ENCODE data around the gene GRK5. TPM values are rescaled to one million over a fixed set of nuclear protein-coding genes. Genes with fewer than 3 reads are reported as not detected.

The GRK5 gene
- total RNA-seq, 1 donor from 2014 or later: 4.3 TPM

DNA sequence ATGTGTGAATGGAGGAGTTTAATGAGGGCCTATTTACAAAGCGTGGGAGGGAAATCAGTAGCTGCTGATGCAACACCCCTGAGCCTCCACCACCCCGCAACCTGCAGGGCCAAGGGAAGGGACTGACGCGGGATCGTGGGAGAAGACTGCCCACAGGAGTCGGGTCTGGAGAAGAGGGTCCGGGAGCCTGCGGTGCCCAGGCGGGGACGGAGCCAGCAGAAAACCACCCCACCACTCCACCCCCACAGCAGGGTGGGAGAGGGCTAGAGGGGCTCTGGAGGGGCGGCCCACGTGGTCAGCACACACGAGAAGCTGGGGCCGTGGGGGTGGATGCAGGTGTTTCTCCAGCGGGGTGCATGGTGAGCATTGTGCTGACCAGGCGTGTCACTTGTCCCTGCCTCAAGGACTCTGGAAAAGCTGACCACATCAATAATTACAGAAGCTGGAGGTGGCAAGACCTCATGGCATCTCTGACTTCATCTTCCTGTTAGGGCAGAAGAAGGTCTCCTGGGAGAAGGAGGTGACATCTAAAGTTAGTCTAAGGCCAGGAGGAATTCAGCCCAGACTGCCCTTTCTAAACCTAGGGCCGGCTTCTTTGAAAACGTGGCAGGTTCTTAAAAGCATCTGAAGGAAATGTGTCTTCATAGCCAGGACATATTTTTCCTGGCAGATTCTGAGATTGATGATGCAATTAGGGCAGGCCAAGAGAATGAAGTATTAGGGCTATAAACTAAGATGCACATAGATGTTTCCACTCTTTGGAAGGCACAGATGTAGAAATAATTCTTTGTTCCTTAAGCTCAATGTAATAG is 184.3 kb downstream of the GRK5 start:
- no peak overlapping the region for H2AFZ ChIP-seq (replicated peaks)
- H3K27me3 ChIP-seq: no peaks in the 10 kb centered on the region
- no peaks in the 10 kb centered on the region for H3K9me3 ChIP-seq (ENCODE audit: low read depth)
- no peak for DNase-seq (ENCODE audit: low spot score)
- H3K27ac ChIP-seq: no peak overlapping the region
- H3F3A ChIP-seq (ENCODE audit: low read depth): peaks cover 7% of the 10 kb centered on the region
- H3K27ac Mint-ChIP-seq: no peak overlapping the region
- peak overlapping the region; percentile 18 for H3K4me3 Mint-ChIP-seq
- H3K9me3 Mint-ChIP-seq: no peaks in the 10 kb centered on the region
- no peaks in the 10 kb centered on the region for H4K20me1 ChIP-seq (ENCODE audit: low read depth)
- no peaks in the 10 kb centered on the region for H3K79me2 ChIP-seq (ENCODE audit: low read depth)
- TF ChIP-seq, protein P1, sequence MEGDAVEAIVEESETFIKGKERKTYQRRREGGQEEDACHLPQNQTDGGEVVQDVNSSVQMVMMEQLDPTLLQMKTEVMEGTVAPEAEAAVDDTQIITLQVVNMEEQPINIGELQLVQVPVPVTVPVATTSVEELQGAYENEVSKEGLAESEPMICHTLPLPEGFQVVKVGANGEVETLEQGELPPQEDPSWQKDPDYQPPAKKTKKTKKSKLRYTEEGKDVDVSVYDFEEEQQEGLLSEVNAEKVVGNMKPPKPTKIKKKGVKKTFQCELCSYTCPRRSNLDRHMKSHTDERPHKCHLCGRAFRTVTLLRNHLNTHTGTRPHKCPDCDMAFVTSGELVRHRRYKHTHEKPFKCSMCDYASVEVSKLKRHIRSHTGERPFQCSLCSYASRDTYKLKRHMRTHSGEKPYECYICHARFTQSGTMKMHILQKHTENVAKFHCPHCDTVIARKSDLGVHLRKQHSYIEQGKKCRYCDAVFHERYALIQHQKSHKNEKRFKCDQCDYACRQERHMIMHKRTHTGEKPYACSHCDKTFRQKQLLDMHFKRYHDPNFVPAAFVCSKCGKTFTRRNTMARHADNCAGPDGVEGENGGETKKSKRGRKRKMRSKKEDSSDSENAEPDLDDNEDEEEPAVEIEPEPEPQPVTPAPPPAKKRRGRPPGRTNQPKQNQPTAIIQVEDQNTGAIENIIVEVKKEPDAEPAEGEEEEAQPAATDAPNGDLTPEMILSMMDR (IDR thresholded peaks at IDR 0.05): no peak
- TF ChIP-seq EZH2phosphoT487 (IDR thresholded peaks at IDR 0.05) (no peak), EZH2 (IDR thresholded peaks at IDR 0.05) (no peak)
- no peaks in the 10 kb centered on the region for H3K27me3 Mint-ChIP-seq (ENCODE audit: insufficient read depth, low read depth)
- H3K4me1 Mint-ChIP-seq: peaks cover 5% of the 10 kb centered on the region
- no peaks in the 10 kb centered on the region for H3K36me3 Mint-ChIP-seq
- H3K4me1 ChIP-seq: peaks cover 10% of the 10 kb centered on the region
- H3K9ac ChIP-seq: no peak overlapping the region
- H3K36me3 ChIP-seq: no peaks in the 10 kb centered on the region
- H3K4me2 ChIP-seq: no peak overlapping the region
- no peak overlapping the region for H3K4me3 ChIP-seq

DNA sequence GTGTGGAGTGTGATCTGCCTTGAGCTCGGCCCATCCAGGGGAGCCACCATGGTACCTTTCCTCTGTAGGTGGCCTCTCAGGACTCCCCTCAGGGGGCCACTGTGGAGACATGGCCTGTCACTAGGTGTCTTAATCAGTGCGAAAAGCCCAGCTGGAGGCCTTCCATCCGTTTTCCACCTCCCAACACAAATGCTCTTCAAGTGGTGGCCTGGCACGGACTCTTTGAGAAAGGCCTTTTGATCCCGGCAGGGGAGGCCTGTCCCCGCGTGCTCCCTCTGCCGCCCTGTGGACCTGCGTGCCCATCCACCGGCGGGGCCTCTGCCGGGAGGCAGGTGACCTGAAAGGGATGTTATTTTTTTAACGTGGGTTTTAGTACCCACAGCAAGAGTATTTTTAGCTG is 185.6 kb downstream of the GRK5 start:
- Histone ChIP-seq H3K4me3 (no peak overlapping the region), H3K4me1 (peaks cover 10% of the 10 kb centered on the region), H3K27me3 (no peaks in the 10 kb centered on the region), H3K9me3 (ENCODE audit: low read depth) (no peaks in the 10 kb centered on the region), H3K4me2 (no peak overlapping the region), H4K20me1 (ENCODE audit: low read depth) (no peaks in the 10 kb centered on the region), H2AFZ (replicated peaks) (no peak overlapping the region), H3K9ac (no peak overlapping the region), H3K27ac (no peak overlapping the region), H3K36me3 (no peaks in the 10 kb centered on the region), H3K79me2 (ENCODE audit: low read depth) (no peaks in the 10 kb centered on the region), H3F3A (ENCODE audit: low read depth) (peaks cover 7% of the 10 kb centered on the region)
- H3K4me1 Mint-ChIP-seq: peaks cover 5% of the 10 kb centered on the region
- peaks cover 2% of the 10 kb centered on the region for H3K36me3 Mint-ChIP-seq
- TF ChIP-seq, protein P1 (IDR thresholded peaks at IDR 0.05): no peak
- no peak for TF ChIP-seq EZH2 (IDR thresholded peaks at IDR 0.05)
- no peak for TF ChIP-seq EZH2phosphoT487 (IDR thresholded peaks at IDR 0.05)
- no peak overlapping the region for H3K4me3 Mint-ChIP-seq
- no peak for DNase-seq (ENCODE audit: low spot score)
- no peak overlapping the region for H3K27ac Mint-ChIP-seq
- H3K27me3 Mint-ChIP-seq (ENCODE audit: insufficient read depth, low read depth): peaks cover 4% of the 10 kb centered on the region
- no peaks in the 10 kb centered on the region for H3K9me3 Mint-ChIP-seq

DNA sequence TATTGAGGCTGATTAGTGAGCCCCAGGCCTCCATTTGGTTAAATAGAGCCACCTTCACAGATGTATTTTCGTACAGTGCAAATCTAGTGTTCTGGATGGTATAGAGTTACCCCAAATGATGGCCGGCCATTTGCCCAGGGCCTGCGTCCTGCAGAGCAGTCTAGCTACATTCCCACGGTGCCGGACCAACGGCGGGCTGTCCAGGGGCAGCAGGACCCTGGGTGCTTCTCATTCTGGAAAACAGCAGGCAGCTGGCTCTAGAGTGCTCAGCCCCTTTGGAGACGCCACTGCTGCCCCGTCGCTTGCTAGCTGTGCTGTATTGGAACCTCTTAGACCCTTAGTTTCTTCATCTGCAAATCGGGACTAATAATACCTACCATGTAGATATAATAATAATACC is 186.1 kb downstream of the GRK5 start:
- H3K79me2 ChIP-seq (ENCODE audit: low read depth): no peaks in the 10 kb centered on the region
- Mint-ChIP-seq H3K4me1 (peaks cover 5% of the 10 kb centered on the region), H3K27ac (peak overlapping the region; percentile 1), H3K27me3 (ENCODE audit: insufficient read depth, low read depth) (peaks cover 4% of the 10 kb centered on the region), H3K4me3 (no peak overlapping the region), H3K36me3 (peaks cover 2% of the 10 kb centered on the region), H3K9me3 (no peaks in the 10 kb centered on the region)
- no peak for DNase-seq (ENCODE audit: low spot score)
- no peak overlapping the region for H2AFZ ChIP-seq (replicated peaks)
- TF ChIP-seq EZH2 (IDR thresholded peaks at IDR 0.05) (no peak), EZH2phosphoT487 (IDR thresholded peaks at IDR 0.05) (no peak)
- TF ChIP-seq, protein P1 (IDR thresholded peaks at IDR 0.05): no peak
- peaks cover 7% of the 10 kb centered on the region for H3F3A ChIP-seq (ENCODE audit: low read depth)
- no peaks in the 10 kb centered on the region for H4K20me1 ChIP-seq (ENCODE audit: low read depth)
- H3K4me3 ChIP-seq: no peak overlapping the region
- H3K4me2 ChIP-seq: no peak overlapping the region
- H3K27me3 ChIP-seq: no peaks in the 10 kb centered on the region
- H3K36me3 ChIP-seq: no peaks in the 10 kb centered on the region
- H3K27ac ChIP-seq: no peak overlapping the region
- no peaks in the 10 kb centered on the region for H3K9me3 ChIP-seq (ENCODE audit: low read depth)
- peaks cover 10% of the 10 kb centered on the region for H3K4me1 ChIP-seq
- H3K9ac ChIP-seq: no peak overlapping the region
